K562 (cell line): ENCODE data around the gene CBY2. TPM values are rescaled to one million over a fixed set of nuclear protein-coding genes. Genes with fewer than 3 reads are reported as not detected.

Source experiments
- ATAC-seq: fragments of 200-7000 bp; cut with Tn5 transposase; 3 replicates; pipeline ENCODE4 v1.9.1; 2020; ENCODE audit warnings: moderate library complexity
- BruUV-seq: library from RNA; stranded (reverse); fragments of 400-500 nt; replicated peaks from 2 replicates; lab custom pipeline; 2021; lab: Mats Ljungman, UMichigan
- CTCF ChIA-PET: fragments of 300-600 bp; formaldehyde crosslinking; extraction: SDS; loops from one replicate; lab custom pipeline; 2021; ENCODE audit warnings: low intra/inter-chr PET ratio; lab: Yijun Ruan, JAX
- POLR2A ChIA-PET: fragments of 300-600, 350-650 bp; sonication (Branson Sonifier 250); formaldehyde crosslinking; extraction: SDS; loops from one replicate; lab custom pipeline; 2021; ENCODE audit warnings: antibody characterized with exemption, inconsistent platforms; lab: Yijun Ruan, JAX
- DNase-seq, 4 experiments: peaks; one replicate each; pipeline versions ENCODE4 v3.0.0 to v3.0.0-alpha.2; 2011 to 2018; ENCODE audit warnings: low spot score in 3 of 4, mixed read lengths in 3 of 4; ENCODE audit errors: extremely low read depth in 1 of 4
- FAIRE-seq: peaks from 2 replicates; lab custom pipeline; 2011; peaks lifted over from hg19 to GRCh38; lab: Jason Lieb, UNC
- H2AFZ ChIP-seq: 2 replicates; pipeline ENCODE4 v1.6.0; 2011; ENCODE audit warnings: low read depth, low read length, control low read depth, inconsistent platforms
- H3K27ac ChIP-seq: fragments of 200-600 bp; 3 replicates; pipeline ENCODE4 v1.8.0; 2011; ENCODE audit warnings: low read depth, mild to moderate bottlenecking, control low read depth, inconsistent platforms, low read length, moderate library complexity, mixed read lengths; ENCODE audit errors: extremely low read depth
- H3K27me3 ChIP-seq, 2 experiments: fragments of 300-600 bp in 1 of 2; 2 replicates in 1 of 2; 3 replicates in 1 of 2; pipeline versions ENCODE4 v1.6.0 to v1.8.0; 2011; ENCODE audit warnings: inconsistent platforms in 2 of 2, low read length in 2 of 2, mild to moderate bottlenecking in 1 of 2, mixed read lengths in 1 of 2, moderate library complexity in 1 of 2; ENCODE audit not compliant: control insufficient read depth in 2 of 2, insufficient read depth in 2 of 2
- H3K36me3 ChIP-seq: fragments of 300-600 bp; 3 replicates; pipeline ENCODE4 v1.8.0; 2011; ENCODE audit warnings: mild to moderate bottlenecking, low read length, inconsistent platforms; ENCODE audit not compliant: control insufficient read depth, insufficient read depth
- H3K4me1 ChIP-seq, 2 experiments: fragments of 200-600 bp in 1 of 2; replicated peaks in 1 of 2; 2 replicates in 1 of 2; 3 replicates in 1 of 2; pipeline versions ENCODE4 v1.5.1 to v1.8.0; 2011; ENCODE audit warnings: inconsistent platforms in 2 of 2, low read length in 2 of 2, mild to moderate bottlenecking in 1 of 2, mixed read lengths in 1 of 2, moderate library complexity in 1 of 2; ENCODE audit not compliant: control insufficient read depth in 2 of 2, insufficient read depth in 2 of 2
- H3K4me2 ChIP-seq: 2 replicates; pipeline ENCODE4 v1.6.1; 2011; ENCODE audit warnings: low read length, control low read depth, inconsistent platforms, mixed read lengths; ENCODE audit not compliant: insufficient read depth
- H3K4me3 ChIP-seq: fragments of 200-600 bp; sonication (generic), shearing (Covaris generic); 2 replicates; pipeline ENCODE4 v1.5.1; 2016; ENCODE audit warnings: control low read depth, inconsistent platforms
- H3K79me2 ChIP-seq: fragments of 200-600 bp; 3 replicates; pipeline ENCODE4 v1.8.0; 2011; ENCODE audit warnings: low read length, inconsistent platforms; ENCODE audit not compliant: control insufficient read depth, insufficient read depth
- H3K9ac ChIP-seq, 2 experiments: 2 replicates each; pipeline versions ENCODE4 v1.6.0 to v1.6.1; 2011; ENCODE audit warnings: low read depth in 2 of 2, low read length in 2 of 2, control low read depth in 1 of 2, inconsistent platforms in 1 of 2, mild to moderate bottlenecking in 1 of 2, mixed read lengths in 1 of 2; ENCODE audit not compliant: insufficient read depth in 1 of 2
- H3K9me1 ChIP-seq: one replicate; pipeline ENCODE4 v1.6.0; 2011; ENCODE audit warnings: inconsistent platforms, mild to moderate bottlenecking, low read length, moderate library complexity; ENCODE audit not compliant: control insufficient read depth, insufficient read depth
- H3K9me3 ChIP-seq: replicated peaks from 2 replicates; pipeline ENCODE4 v1.5.1; 2011; ENCODE audit warnings: low read depth, low read length, inconsistent platforms; ENCODE audit not compliant: control insufficient read depth, insufficient read depth
- H4K20me1 ChIP-seq: replicated peaks from 2 replicates; pipeline ENCODE4 v1.6.1; 2011; ENCODE audit warnings: low read length, inconsistent platforms, mixed read lengths; ENCODE audit not compliant: control insufficient read depth, insufficient read depth
- CBFA2T3 ChIP-seq: fragments of 450-650 bp; IDR thresholded peaks from 2 replicates; pipeline ENCODE4 v1.6.1; 2017
- CC2D1A ChIP-seq: fragments of 450-650 bp; IDR thresholded peaks from 2 replicates; pipeline ENCODE4 v1.6.1; 2017; ENCODE audit warnings: mild to moderate bottlenecking
- ERF ChIP-seq: fragments of 450-650 bp; formaldehyde crosslinking; IDR thresholded peaks from 2 replicates; pipeline ENCODE4 v1.4.0; 2020; ENCODE audit warnings: mild to moderate bottlenecking, mixed read lengths
- HNRNPUL1 ChIP-seq: fragments of 200-400 bp; formaldehyde crosslinking; IDR thresholded peaks from 2 replicates; pipeline ENCODE4 v1.6.1; 2017; ENCODE audit warnings: low read length
- MAFK ChIP-seq: IDR thresholded peaks from 2 replicates; pipeline ENCODE4 v1.6.1; 2011; ENCODE audit warnings: low read length, improper control_type of control experiment
- XRCC4 ChIP-seq: IDR thresholded peaks from one replicate; pipeline ENCODE4 v1.6.1; 2011; ENCODE audit not compliant: insufficient read depth, insufficient read length; ENCODE audit errors: extremely low read depth
- YY1 ChIP-seq, 3 experiments: IDR thresholded peaks; 2 replicates each; pipeline ENCODE4 v1.6.1; 2011; ENCODE audit warnings: low read length in 2 of 3, mild to moderate bottlenecking in 2 of 3, moderate library complexity in 2 of 3, borderline replicate concordance in 1 of 3, control low read depth in 1 of 3, low read depth in 1 of 3; ENCODE audit not compliant: insufficient read depth in 3 of 3, insufficient replicate concordance in 2 of 3, control insufficient read depth in 1 of 3, insufficient read length in 1 of 3; ENCODE audit errors: extremely low read depth in 1 of 3
- ZBTB17 ChIP-seq: fragments of 450-650 bp; formaldehyde crosslinking; IDR thresholded peaks from 2 replicates; pipeline ENCODE4 v1.4.0; 2020; ENCODE audit warnings: mild to moderate bottlenecking
- ZNF184 ChIP-seq: sonication (generic); formaldehyde crosslinking; IDR thresholded peaks from 2 replicates; pipeline ENCODE4 v1.5.0; 2020; ENCODE audit warnings: missing genetic modification reagents
- ZNF644 ChIP-seq: fragments of 200-800 bp; sonication (Bioruptor generic); IDR thresholded peaks from 2 replicates; pipeline ENCODE4 v1.6.1; 2016; ENCODE audit warnings: low read depth, missing genetic modification characterization, missing compliant biosample characterization
- whole genome bisulfite sequencing: fragments of 100-300 bp; shearing (Covaris generic); methylation state at CpG from one replicate; pipeline ENCODE4 v1.1.6; 2016; ENCODE audit warnings: low coverage, mixed read lengths; ENCODE audit not compliant: insufficient coverage; ENCODE audit errors: missing lambda C conversion rate; 5-methylcytosine and 5-hydroxymethylcytosine counted together
- in situ Hi-C: fragments of 300-500 bp; cut with MboI; formaldehyde crosslinking; loops from 4 replicates; pipeline ENCODE4 v1.15.0; 2018; ENCODE audit warnings: inconsistent platforms, mixed read lengths
- intact Hi-C: fragments of 100-400 bp; cut with micrococcal nuclease; formaldehyde crosslinking; loops from 2 replicates; pipeline ENCODE4 v1.14.2; 2022
- polyA plus RNA-seq, 8 experiments: library from polyadenylated mRNA; depleted of rRNA in 4 of 8; stranded (reverse) in 5 of 8; unstranded in 3 of 8; fragments of >200 nt; fragmentation: Nextera tagmentation in 2 of 8; fragmentation: Illumina TruSeq in 1 of 8; extraction: Ambion mirVana in 2 of 8; extraction: Trizol in 1 of 8; gene quantifications; 2 replicates each; pipeline versions ENCODE4 v1.2.1 to v1.2.3, GENCODE V29; 2011 to 2014; ENCODE audit warnings: inconsistent platforms in 1 of 8, missing spikeins in 1 of 8
- total RNA-seq, 7 experiments: library from RNA; depleted of rRNA in 6 of 7; stranded (reverse); fragments of >200 nt in 6 of 7; fragmentation: Illumina TruSeq in 2 of 7; extraction: Trizol in 2 of 7; gene quantifications; 2 replicates each; pipeline versions ENCODE4 v1.2.1 to v1.2.3, GENCODE V29; 2011 to 2021; ENCODE audit warnings: low replicate concordance in 1 of 7
- TF ChIP-seq, protein P1 (sequence below): sonication (generic); formaldehyde crosslinking; IDR thresholded peaks from 2 replicates; pipeline ENCODE4 v1.5.0; 2020; ENCODE audit warnings: missing genetic modification reagents
- TF ChIP-seq, protein P2 (sequence below): sonication (generic); formaldehyde crosslinking; IDR thresholded peaks from 2 replicates; pipeline ENCODE4 v1.8.1; 2023; ENCODE audit warnings: mild to moderate bottlenecking, missing genetic modification reagents
- TF ChIP-seq, protein P3 (sequence below): fragments of 150-350 bp; conservative IDR thresholded peaks from 2 replicates; pipeline ENCODE4 v1.6.1; 2014; ENCODE audit warnings: low read length
- TF ChIP-seq, protein P4 (sequence below): fragments of 250-450 bp; sonication (Bioruptor Pico); IDR thresholded peaks from 2 replicates; pipeline ENCODE4 v1.5.1; 2021; ENCODE audit warnings: mild to moderate bottlenecking

Gene CBY2
- total and polyA plus RNA-seq, 9 of the 15 experiments (the other 6 are each of a cell fraction or from before 2014, with no cell fraction given) = 0.09 TPM; not detected in 8

DNA sequence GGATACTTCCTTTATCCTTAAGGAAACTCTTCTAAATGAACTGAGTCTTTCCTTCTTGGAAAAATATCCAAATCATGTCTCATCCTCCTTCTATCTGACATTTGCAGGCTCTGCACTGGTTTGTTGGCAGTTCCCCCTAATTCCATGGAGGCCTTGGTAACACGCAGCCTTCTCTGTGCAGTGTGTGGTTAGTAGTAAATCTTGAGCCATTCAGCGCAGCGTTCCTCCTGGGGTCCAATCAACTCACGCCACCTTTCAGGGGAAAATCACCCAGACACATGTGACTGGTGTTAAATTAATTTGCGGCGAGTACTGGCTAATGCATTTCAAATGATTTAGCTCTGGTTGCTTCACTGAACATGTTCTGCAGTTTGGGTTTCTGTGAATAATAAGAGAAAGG, 21.0 kb upstream of the CBY2 start:
- no peak overlapping the region for H3K9ac ChIP-seq
- FAIRE-seq (no peak), ATAC-seq (no peak), DNase-seq (no peak)
- H3K27me3 ChIP-seq = peaks cover 0 to 16% of the 10 kb centered on the region in 2 experiments; a peak in 2 of 5 replicates
- H3K79me2 ChIP-seq = no peaks in the 10 kb centered on the region
- ChIA-PET CTCF (no interaction called here), POLR2A (no interaction called here)
- intact Hi-C loops (no loop called here), in situ Hi-C loops (no loop called here)
- no peak overlapping the region for H3K4me3 ChIP-seq
- no TSS peak for BruUV-seq
- no peaks in the 10 kb centered on the region for H3K9me1 ChIP-seq
- no peaks in the 10 kb centered on the region for H3K4me1 ChIP-seq
- no peak overlapping the region for H3K27ac ChIP-seq
- no peaks in the 10 kb centered on the region for H3K36me3 ChIP-seq
- no peak overlapping the region for H3K4me2 ChIP-seq
- no peaks in the 10 kb centered on the region for H3K9me3 ChIP-seq
- no peaks in the 10 kb centered on the region for H4K20me1 ChIP-seq
- no peak overlapping the region for H2AFZ ChIP-seq
- 0% methylated on average over 6 of the region's 6 CpGs for WGBS
- TF ChIP-seq ZNF184 (CRISPR knock-in tag) (no peak), CC2D1A (no peak), ZBTB17 (CRISPR knock-in tag) (no peak), CBFA2T3 (no peak), YY1 (IDR thresholded peaks at IDR 0.05; ENCODE audit: borderline replicate concordance in 1 of 3, control insufficient read depth in 1 of 3, extremely low read depth in 1 of 3, insufficient read depth in 3 of 3, insufficient read length in 1 of 3, insufficient replicate concordance in 2 of 3, low read depth in 1 of 3, low read length in 2 of 3) (no peak), MAFK (no peak), HNRNPUL1 (no peak), XRCC4 (no peak), ZNF644 (tag) (no peak), ERF (CRISPR knock-in tag) (no peak)
- TF ChIP-seq, protein P1, sequence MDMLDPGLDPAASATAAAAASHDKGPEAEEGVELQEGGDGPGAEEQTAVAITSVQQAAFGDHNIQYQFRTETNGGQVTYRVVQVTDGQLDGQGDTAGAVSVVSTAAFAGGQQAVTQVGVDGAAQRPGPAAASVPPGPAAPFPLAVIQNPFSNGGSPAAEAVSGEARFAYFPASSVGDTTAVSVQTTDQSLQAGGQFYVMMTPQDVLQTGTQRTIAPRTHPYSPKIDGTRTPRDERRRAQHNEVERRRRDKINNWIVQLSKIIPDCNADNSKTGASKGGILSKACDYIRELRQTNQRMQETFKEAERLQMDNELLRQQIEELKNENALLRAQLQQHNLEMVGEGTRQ (CRISPR knock-in tag) = no peak
- TF ChIP-seq, protein P2, sequence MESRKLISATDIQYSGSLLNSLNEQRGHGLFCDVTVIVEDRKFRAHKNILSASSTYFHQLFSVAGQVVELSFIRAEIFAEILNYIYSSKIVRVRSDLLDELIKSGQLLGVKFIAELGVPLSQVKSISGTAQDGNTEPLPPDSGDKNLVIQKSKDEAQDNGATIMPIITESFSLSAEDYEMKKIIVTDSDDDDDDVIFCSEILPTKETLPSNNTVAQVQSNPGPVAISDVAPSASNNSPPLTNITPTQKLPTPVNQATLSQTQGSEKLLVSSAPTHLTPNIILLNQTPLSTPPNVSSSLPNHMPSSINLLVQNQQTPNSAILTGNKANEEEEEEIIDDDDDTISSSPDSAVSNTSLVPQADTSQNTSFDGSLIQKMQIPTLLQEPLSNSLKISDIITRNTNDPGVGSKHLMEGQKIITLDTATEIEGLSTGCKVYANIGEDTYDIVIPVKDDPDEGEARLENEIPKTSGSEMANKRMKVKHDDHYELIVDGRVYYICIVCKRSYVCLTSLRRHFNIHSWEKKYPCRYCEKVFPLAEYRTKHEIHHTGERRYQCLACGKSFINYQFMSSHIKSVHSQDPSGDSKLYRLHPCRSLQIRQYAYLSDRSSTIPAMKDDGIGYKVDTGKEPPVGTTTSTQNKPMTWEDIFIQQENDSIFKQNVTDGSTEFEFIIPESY (CRISPR knock-in tag) = no peak
- TF ChIP-seq, protein P3, sequence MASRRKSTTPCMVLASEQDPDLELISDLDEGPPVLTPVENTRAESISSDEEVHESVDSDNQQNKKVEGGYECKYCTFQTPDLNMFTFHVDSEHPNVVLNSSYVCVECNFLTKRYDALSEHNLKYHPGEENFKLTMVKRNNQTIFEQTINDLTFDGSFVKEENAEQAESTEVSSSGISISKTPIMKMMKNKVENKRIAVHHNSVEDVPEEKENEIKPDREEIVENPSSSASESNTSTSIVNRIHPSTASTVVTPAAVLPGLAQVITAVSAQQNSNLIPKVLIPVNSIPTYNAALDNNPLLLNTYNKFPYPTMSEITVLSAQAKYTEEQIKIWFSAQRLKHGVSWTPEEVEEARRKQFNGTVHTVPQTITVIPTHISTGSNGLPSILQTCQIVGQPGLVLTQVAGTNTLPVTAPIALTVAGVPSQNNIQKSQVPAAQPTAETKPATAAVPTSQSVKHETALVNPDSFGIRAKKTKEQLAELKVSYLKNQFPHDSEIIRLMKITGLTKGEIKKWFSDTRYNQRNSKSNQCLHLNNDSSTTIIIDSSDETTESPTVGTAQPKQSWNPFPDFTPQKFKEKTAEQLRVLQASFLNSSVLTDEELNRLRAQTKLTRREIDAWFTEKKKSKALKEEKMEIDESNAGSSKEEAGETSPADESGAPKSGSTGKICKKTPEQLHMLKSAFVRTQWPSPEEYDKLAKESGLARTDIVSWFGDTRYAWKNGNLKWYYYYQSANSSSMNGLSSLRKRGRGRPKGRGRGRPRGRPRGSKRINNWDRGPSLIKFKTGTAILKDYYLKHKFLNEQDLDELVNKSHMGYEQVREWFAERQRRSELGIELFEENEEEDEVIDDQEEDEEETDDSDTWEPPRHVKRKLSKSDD = no peak
- TF ChIP-seq, protein P4, sequence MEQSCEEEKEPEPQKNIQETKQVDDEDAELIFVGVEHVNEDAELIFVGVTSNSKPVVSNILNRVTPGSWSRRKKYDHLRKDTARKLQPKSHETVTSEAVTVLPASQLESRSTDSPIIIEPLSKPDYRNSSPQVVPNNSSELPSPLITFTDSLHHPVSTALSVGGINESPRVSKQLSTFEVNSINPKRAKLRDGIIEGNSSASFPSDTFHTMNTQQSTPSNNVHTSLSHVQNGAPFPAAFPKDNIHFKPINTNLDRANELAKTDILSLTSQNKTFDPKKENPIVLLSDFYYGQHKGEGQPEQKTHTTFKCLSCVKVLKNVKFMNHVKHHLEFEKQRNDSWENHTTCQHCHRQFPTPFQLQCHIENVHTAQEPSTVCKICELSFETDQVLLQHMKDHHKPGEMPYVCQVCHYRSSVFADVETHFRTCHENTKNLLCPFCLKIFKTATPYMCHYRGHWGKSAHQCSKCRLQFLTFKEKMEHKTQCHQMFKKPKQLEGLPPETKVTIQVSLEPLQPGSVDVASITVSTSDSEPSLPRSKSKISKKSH = no peak
